ENCODE results near the gene SMDT1. TPM values are rescaled to one million over a fixed set of nuclear protein-coding genes. Genes with fewer than 3 reads are reported as not detected.
"Not testable (repeated sequence)": the region's sequence is repeated elsewhere in the genome, so short reads cannot be mapped to it uniquely, and the experiment has no call there.

The SMDT1 gene
- total RNA-seq, 1 donor from 2014 or later = 123 TPM

- DNase-seq (ENCODE audit: low spot score) = peak; percentile 100
- intact Hi-C loops (cut with DNase I) = loop anchor here (5.0 kb wide), 1 partner anchor 346 kb away; no protein-coding TSS in a partner anchor
Measured at GRCh38 chr22:42090596-42091454, 11.3 kb downstream of the SMDT1 start, which contains the start of gene NDUFA6. Gene NDUFA6, minus strand, starts transcription at chr22:42090772. Its CDS starts 28 bp downstream, at chr22:42090744.

GRCh38 chr22:42091455-42091782 is 11.9 kb downstream of the SMDT1 start:
- intact Hi-C loops (cut with DNase I) = loop anchor here (5.0 kb wide), 1 partner anchor 346 kb away; no protein-coding TSS in a partner anchor
- no peak for DNase-seq (ENCODE audit: low spot score)

- intact Hi-C loops (cut with DNase I) = no loop called here
- DNase-seq (ENCODE audit: low spot score) = no peak
Measured at GRCh38 chr22:42101199-42101598, 21.7 kb downstream of the SMDT1 start.

GRCh38 chr22:42104332-42104860 is 24.9 kb downstream of the SMDT1 start:
- DNase-seq (ENCODE audit: low spot score) = not testable (repeated sequence)

GRCh38 chr22:42108848-42109247 is 29.3 kb downstream of the SMDT1 start:
- intact Hi-C loops (cut with DNase I) = no loop called here
- DNase-seq (ENCODE audit: low spot score) = no peak

More at GRCh38 chr22:42104332-42104860, 24.9 kb downstream of the SMDT1 start:
- intact Hi-C loops (cut with DNase I) = not testable (repeated sequence)

- intact Hi-C loops (cut with DNase I) = no loop called here
- no peak for DNase-seq (ENCODE audit: low spot score)
Measured at GRCh38 chr22:42111798-42112197, 32.3 kb downstream of the SMDT1 start.

GRCh38 chr22:42112793-42113192 is 33.3 kb downstream of the SMDT1 start:
- intact Hi-C loops (cut with DNase I); DNase-seq (ENCODE audit: low spot score): not testable (repeated sequence)

- intact Hi-C loops (cut with DNase I) = no loop called here
Measured at GRCh38 chr22:42114721-42115120, 35.2 kb downstream of the SMDT1 start.

GRCh38 chr22:42115420-42115830 is 35.9 kb downstream of the SMDT1 start:
- DNase-seq (ENCODE audit: low spot score); intact Hi-C loops (cut with DNase I): not testable (repeated sequence)

More at GRCh38 chr22:42114721-42115120, 35.2 kb downstream of the SMDT1 start:
- no peak for DNase-seq (ENCODE audit: low spot score)

GRCh38 chr22:42116848-42117424 is 37.4 kb downstream of the SMDT1 start:
- intact Hi-C loops (cut with DNase I) = no loop called here
- no peak for DNase-seq (ENCODE audit: low spot score)

- DNase-seq (ENCODE audit: low spot score); intact Hi-C loops (cut with DNase I): not testable (repeated sequence)
Measured at GRCh38 chr22:42120231-42121021, 40.9 kb downstream of the SMDT1 start.

GRCh38 chr22:42123529-42123928 is 44.0 kb downstream of the SMDT1 start:
- DNase-seq (ENCODE audit: low spot score); intact Hi-C loops (cut with DNase I): not testable (repeated sequence)

GRCh38 chr22:42127606-42128005 is 48.1 kb downstream of the SMDT1 start:
- no peak for DNase-seq (ENCODE audit: low spot score)

GRCh38 chr22:42128007-42128406 is 48.5 kb downstream of the SMDT1 start:
- intact Hi-C loops (cut with DNase I) = not testable (repeated sequence)

More at GRCh38 chr22:42127606-42128005, 48.1 kb downstream of the SMDT1 start:
- intact Hi-C loops (cut with DNase I) = no loop called here

GRCh38 chr22:42128776-42129694 is 49.5 kb downstream of the SMDT1 start:
- intact Hi-C loops (cut with DNase I); DNase-seq (ENCODE audit: low spot score): not testable (repeated sequence)

More at GRCh38 chr22:42128007-42128406, 48.5 kb downstream of the SMDT1 start:
- not testable (repeated sequence) for DNase-seq (ENCODE audit: low spot score)

- intact Hi-C loops (cut with DNase I); DNase-seq (ENCODE audit: low spot score): not testable (repeated sequence)
Measured at GRCh38 chr22:42130182-42130581, 50.7 kb downstream of the SMDT1 start.

GRCh38 chr22:42130639-42131431 is 51.3 kb downstream of the SMDT1 start, which contains the start of gene CYP2D6:
Gene CYP2D6, minus strand, starts transcription at chr22:42130810. Its CDS starts 19 bp downstream, at chr22:42130791.
- DNase-seq (ENCODE audit: low spot score); intact Hi-C loops (cut with DNase I): not testable (repeated sequence)
